Mesendoderm (in vitro differentiated cells): ENCODE results near the gene CENPVL3. TPM values are rescaled to one million over a fixed set of nuclear protein-coding genes. Genes with fewer than 3 reads are reported as not detected.
A peak's percentile ranks its signal among the peaks of the same experiment; 100 is the strongest.
"Not testable (repeated sequence)": the region's sequence is repeated elsewhere in the genome, so short reads cannot be mapped to it uniquely, and the experiment has no call there.

Experiments used
- DNase-seq: peaks from one replicate; pipeline ENCODE4 v3.0.0; 2013
- H2AK5ac ChIP-seq: 2 replicates; pipeline ENCODE4 v1.6.1; 2013; ENCODE audit warnings: low read length, inconsistent platforms
- H2BK120ac ChIP-seq: 2 replicates; pipeline ENCODE4 v1.6.1; 2013; ENCODE audit warnings: low read depth, mild to moderate bottlenecking, low read length, moderate library complexity, mixed read lengths
- H2BK15ac ChIP-seq: replicated peaks from 2 replicates; pipeline ENCODE4 v1.6.1; 2013; ENCODE audit warnings: low read depth, mild to moderate bottlenecking, moderate library complexity
- H2BK5ac ChIP-seq: 2 replicates; pipeline ENCODE4 v1.6.1; 2013; ENCODE audit warnings: low read length, inconsistent platforms
- H3K18ac ChIP-seq: 2 replicates; pipeline ENCODE4 v1.6.1; 2013; ENCODE audit warnings: mild to moderate bottlenecking, low read length, mixed read lengths
- H3K23ac ChIP-seq: one replicate; pipeline ENCODE4 v1.6.1; 2013; ENCODE audit warnings: low read length
- H3K27ac ChIP-seq: 2 replicates; pipeline ENCODE4 v1.5.1; 2013; ENCODE audit warnings: low read depth, mild to moderate bottlenecking, inconsistent platforms, low read length, moderate library complexity
- H3K27me3 ChIP-seq: 2 replicates; pipeline ENCODE4 v1.6.1; 2013; ENCODE audit warnings: low read length, control low read depth, mild to moderate bottlenecking, inconsistent platforms; ENCODE audit not compliant: insufficient read depth, poor library complexity
- H3K36me3 ChIP-seq: 2 replicates; pipeline ENCODE4 v1.6.1; 2013; ENCODE audit warnings: low read length, inconsistent platforms; ENCODE audit not compliant: control insufficient read depth, insufficient read depth
- H3K4ac ChIP-seq: one replicate; pipeline ENCODE4 v1.6.1; 2013; ENCODE audit warnings: low read depth, mild to moderate bottlenecking, low read length, moderate library complexity
- H3K4me1 ChIP-seq: 2 replicates; pipeline ENCODE4 v1.6.1; 2013; ENCODE audit warnings: low read depth, low read length, inconsistent platforms; ENCODE audit not compliant: control insufficient read depth
- H3K4me2 ChIP-seq: 2 replicates; pipeline ENCODE4 v1.6.1; 2013; ENCODE audit warnings: low read length
- H3K4me3 ChIP-seq: 2 replicates; pipeline ENCODE4 v1.5.1; 2013; ENCODE audit warnings: mild to moderate bottlenecking, low read length
- H3K56ac ChIP-seq: one replicate; pipeline ENCODE4 v1.6.1; 2013; ENCODE audit warnings: low read length
- H3K79me1 ChIP-seq: 2 replicates; pipeline ENCODE4 v1.6.1; 2013; ENCODE audit warnings: low read length, inconsistent platforms
- H3K79me2 ChIP-seq: 2 replicates; pipeline ENCODE4 v1.6.1; 2013; ENCODE audit warnings: mild to moderate bottlenecking, low read length; ENCODE audit not compliant: control insufficient read depth, insufficient read depth
- H3K9ac ChIP-seq: 2 replicates; pipeline ENCODE4 v1.6.1; 2013; ENCODE audit warnings: low read length, inconsistent platforms
- H4K5ac ChIP-seq: one replicate; pipeline ENCODE4 v1.6.1; 2013; ENCODE audit warnings: low read length
- H4K8ac ChIP-seq: one replicate; pipeline ENCODE4 v1.6.1; 2013; ENCODE audit warnings: low read depth, mild to moderate bottlenecking, control low read depth, low read length, moderate library complexity
- WGBS: extraction: QIAGEN DNeasy Blood & Tissue Kit; methylation state at CpG from one replicate; pipeline ENCODE4 v1.1.7; 2013; ENCODE audit warnings: low lambda C conversion rate, missing lambda C conversion rate; ENCODE audit not compliant: insufficient coverage; ENCODE audit errors: extremely low coverage; 5-methylcytosine and 5-hydroxymethylcytosine counted together
- polyA plus RNA-seq, 2 experiments: library from polyadenylated mRNA; stranded (reverse); fragments of 200-250 nt; gene quantifications; one replicate each; pipeline ENCODE4 v1.2.3, GENCODE V29; 2013

Gene CENPVL3
- 3.4 TPM for polyA plus RNA-seq (2013, experiment 1 of 2)
- polyA plus RNA-seq (2013, experiment 2 of 2), result 3.4 TPM

GRCh38 chrX:51618241-51619155 lies at the start of gene CENPVL3:
CENPVL3 (minus strand) TSS chrX:51618912; CDS start chrX:51618873, 39 bp downstream.
- not testable (repeated sequence) for H4K5ac ChIP-seq, H2AK5ac ChIP-seq, H3K9ac ChIP-seq, H3K27ac ChIP-seq, H3K79me2 ChIP-seq, H4K8ac ChIP-seq, H2BK120ac ChIP-seq, H3K4me2 ChIP-seq, H3K79me1 ChIP-seq, H2BK15ac ChIP-seq, H3K4me1 ChIP-seq, H3K36me3 ChIP-seq, H3K23ac ChIP-seq, H3K4ac ChIP-seq, H3K4me3 ChIP-seq, H2BK5ac ChIP-seq, H3K27me3 ChIP-seq, H3K18ac ChIP-seq
- peak; percentile 77 for DNase-seq
- no CpG with 5 or more reads among the region's 81 CpGs for WGBS
- peak within 1 kb of the TSS; percentile 15 for H3K56ac ChIP-seq

GRCh38 chrX:51665981-51666380 lies 47.3 kb upstream of the CENPVL3 start:
- Histone ChIP-seq H3K4me3 (no peak overlapping the region), H3K18ac (no peak overlapping the region), H2BK15ac (no peak overlapping the region), H3K79me2 (no peaks in the 10 kb centered on the region), H2AK5ac (no peak overlapping the region), H4K5ac (no peak overlapping the region), H2BK5ac (no peak overlapping the region), H2BK120ac (no peak overlapping the region), H3K9ac (no peak overlapping the region), H3K23ac (no peak overlapping the region), H3K79me1 (no peaks in the 10 kb centered on the region), H3K56ac (no peak overlapping the region), H3K4me2 (no peak overlapping the region), H3K27ac (no peak overlapping the region), H3K36me3 (no peaks in the 10 kb centered on the region), H3K4ac (no peak overlapping the region), H3K27me3 (no peaks in the 10 kb centered on the region), H4K8ac (no peak overlapping the region), H3K4me1 (no peaks in the 10 kb centered on the region)
- DNase-seq, result no peak
- WGBS, result no CpG with 5 or more reads among the region's 5 CpGs

GRCh38 chrX:51643377-51643776 lies 24.7 kb upstream of the CENPVL3 start:
- Histone ChIP-seq H3K79me1 (no peaks in the 10 kb centered on the region), H2BK5ac (no peak overlapping the region)
- WGBS, result no CpG with 5 or more reads among the region's 2 CpGs

GRCh38 chrX:51641421-51642021 lies 22.8 kb upstream of the CENPVL3 start:
- Histone ChIP-seq H3K4me3 (no peak overlapping the region), H3K4me2 (no peak overlapping the region), H3K27ac (no peak overlapping the region), H3K27me3 (no peaks in the 10 kb centered on the region), H2BK5ac (no peak overlapping the region), H4K8ac (no peak overlapping the region), H3K56ac (no peak overlapping the region), H3K4me1 (no peaks in the 10 kb centered on the region), H2BK15ac (no peak overlapping the region), H3K18ac (no peak overlapping the region), H3K4ac (no peak overlapping the region), H3K79me2 (no peaks in the 10 kb centered on the region), H3K9ac (no peak overlapping the region), H2BK120ac (no peak overlapping the region), H3K79me1 (no peaks in the 10 kb centered on the region), H4K5ac (no peak overlapping the region), H2AK5ac (no peak overlapping the region), H3K36me3 (no peaks in the 10 kb centered on the region), H3K23ac (no peak overlapping the region)
- peak; percentile 69 for DNase-seq
- no CpG with 5 or more reads among the region's 19 CpGs for WGBS

More at GRCh38 chrX:51643377-51643776, 24.7 kb upstream of the CENPVL3 start:
- Histone ChIP-seq H3K36me3 (no peaks in the 10 kb centered on the region), H2AK5ac (no peak overlapping the region), H3K56ac (no peak overlapping the region), H2BK120ac (no peak overlapping the region), H3K9ac (no peak overlapping the region), H3K4ac (no peak overlapping the region), H3K4me1 (no peaks in the 10 kb centered on the region), H3K4me3 (no peak overlapping the region), H3K27me3 (no peaks in the 10 kb centered on the region), H3K79me2 (no peaks in the 10 kb centered on the region), H4K5ac (no peak overlapping the region), H2BK15ac (no peak overlapping the region), H4K8ac (no peak overlapping the region), H3K27ac (no peak overlapping the region), H3K23ac (no peak overlapping the region), H3K18ac (no peak overlapping the region), H3K4me2 (no peak overlapping the region)
- DNase-seq, result no peak

- WGBS, result no CpG with 5 or more reads among the region's 7 CpGs
Observed at GRCh38 chrX:51636511-51636910, 17.8 kb upstream of the CENPVL3 start.

More at GRCh38 chrX:51636511-51636910, 17.8 kb upstream of the CENPVL3 start:
- H2BK5ac ChIP-seq, H2BK15ac ChIP-seq, H3K18ac ChIP-seq, DNase-seq, H3K23ac ChIP-seq, H3K4me3 ChIP-seq, H3K56ac ChIP-seq, H3K79me1 ChIP-seq, H3K9ac ChIP-seq, H2AK5ac ChIP-seq, H3K79me2 ChIP-seq, H3K36me3 ChIP-seq, H4K5ac ChIP-seq, H3K4me2 ChIP-seq, H2BK120ac ChIP-seq, H4K8ac ChIP-seq, H3K27ac ChIP-seq, H3K4me1 ChIP-seq, H3K4ac ChIP-seq, H3K27me3 ChIP-seq: not testable (repeated sequence)
